ENCODE results near the gene NR2F1-AS1.

DNA sequence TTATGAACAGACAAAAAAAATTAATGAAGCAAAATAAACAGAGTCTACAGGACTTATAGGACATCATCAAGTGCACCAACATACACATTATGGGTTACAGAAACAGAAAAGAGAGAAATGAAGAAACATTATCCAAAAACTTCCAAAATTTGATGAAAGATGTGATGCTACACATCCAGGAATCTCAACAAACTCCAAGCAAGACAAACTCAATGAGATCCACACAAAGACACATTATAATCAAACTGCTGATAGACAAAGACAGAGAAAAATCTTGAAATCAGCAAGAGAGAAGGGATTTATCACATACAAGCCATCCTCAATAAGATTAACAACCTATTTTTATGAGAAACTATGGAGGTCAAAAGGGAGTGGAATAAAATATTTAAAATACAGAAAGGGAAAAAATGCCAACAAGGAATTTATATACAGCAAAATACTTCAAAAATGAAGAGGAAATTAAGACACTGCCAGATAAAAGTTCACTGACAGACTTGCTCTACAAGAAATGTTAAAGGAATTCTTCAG is 101.0 kb downstream of the NR2F1-AS1 start:
- TF ChIP-seq, protein P1, sequence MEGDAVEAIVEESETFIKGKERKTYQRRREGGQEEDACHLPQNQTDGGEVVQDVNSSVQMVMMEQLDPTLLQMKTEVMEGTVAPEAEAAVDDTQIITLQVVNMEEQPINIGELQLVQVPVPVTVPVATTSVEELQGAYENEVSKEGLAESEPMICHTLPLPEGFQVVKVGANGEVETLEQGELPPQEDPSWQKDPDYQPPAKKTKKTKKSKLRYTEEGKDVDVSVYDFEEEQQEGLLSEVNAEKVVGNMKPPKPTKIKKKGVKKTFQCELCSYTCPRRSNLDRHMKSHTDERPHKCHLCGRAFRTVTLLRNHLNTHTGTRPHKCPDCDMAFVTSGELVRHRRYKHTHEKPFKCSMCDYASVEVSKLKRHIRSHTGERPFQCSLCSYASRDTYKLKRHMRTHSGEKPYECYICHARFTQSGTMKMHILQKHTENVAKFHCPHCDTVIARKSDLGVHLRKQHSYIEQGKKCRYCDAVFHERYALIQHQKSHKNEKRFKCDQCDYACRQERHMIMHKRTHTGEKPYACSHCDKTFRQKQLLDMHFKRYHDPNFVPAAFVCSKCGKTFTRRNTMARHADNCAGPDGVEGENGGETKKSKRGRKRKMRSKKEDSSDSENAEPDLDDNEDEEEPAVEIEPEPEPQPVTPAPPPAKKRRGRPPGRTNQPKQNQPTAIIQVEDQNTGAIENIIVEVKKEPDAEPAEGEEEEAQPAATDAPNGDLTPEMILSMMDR (conservative IDR thresholded peaks at IDR 0.05; ENCODE audit: low read depth in 2 of 2), result no peak
- TF ChIP-seq EZH2 (IDR thresholded peaks at IDR 0.05; ENCODE audit: low read depth, unreplicated experiment), result no peak
- TF ChIP-seq JUNB (IDR thresholded peaks at IDR 0.05; ENCODE audit: unreplicated experiment), result no peak
- TF ChIP-seq CREB1 (CRISPR knock-in tag; IDR thresholded peaks at IDR 0.05; ENCODE audit: low read depth), result no peak
- TF ChIP-seq POLR2AphosphoS5 (IDR thresholded peaks at IDR 0.05; ENCODE audit: low read depth), result no peak
- no peak for TF ChIP-seq STAT1 (IDR thresholded peaks at IDR 0.05; ENCODE audit: unreplicated experiment)
- no peak for TF ChIP-seq EZH2phosphoT487 (IDR thresholded peaks at IDR 0.05; ENCODE audit: unreplicated experiment)
- TF ChIP-seq REST (IDR thresholded peaks at IDR 0.05; ENCODE audit: unreplicated experiment), result no peak
- no peak for TF ChIP-seq ETS1 (IDR thresholded peaks at IDR 0.05)
- no peak for TF ChIP-seq ZNF331 (CRISPR knock-in tag; IDR thresholded peaks at IDR 0.05; ENCODE audit: low read depth)
- TF ChIP-seq ZNF114 (CRISPR knock-in tag; IDR thresholded peaks at IDR 0.05), result no peak
- TF ChIP-seq NANOG (IDR thresholded peaks at IDR 0.05; ENCODE audit: borderline replicate concordance), result no peak
